ENCODE results near the gene TRIM58. TPM values are rescaled to one million over a fixed set of nuclear protein-coding genes. Genes with fewer than 3 reads are reported as not detected.

The TRIM58 gene
- total RNA-seq, 2 experiments from 2014 or later = 0.16 to 0.18 TPM

DNA sequence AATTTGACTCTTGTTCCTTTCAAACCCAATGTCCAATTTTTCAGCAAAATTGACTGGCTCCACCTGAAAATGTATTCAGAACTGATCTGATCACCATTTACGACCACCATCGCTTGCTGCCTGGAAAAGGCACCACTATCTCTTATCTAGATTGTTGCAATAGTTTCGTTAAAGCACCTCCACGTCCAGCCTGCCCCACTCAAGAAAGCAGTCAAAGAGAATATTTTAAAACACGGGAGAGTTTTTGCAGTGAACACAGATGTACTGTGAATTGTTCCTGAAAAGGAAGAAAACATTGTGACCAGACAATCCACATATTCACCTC lies 11.3 kb upstream of the TRIM58 start:
- H3K9me3 Mint-ChIP-seq (ENCODE audit: low read depth) = no peaks in the 10 kb centered on the region
- peaks cover 3% of the 10 kb centered on the region for H3K4me1 Mint-ChIP-seq
- ChIA-PET CTCF (no interaction called here), POLR2A (no interaction called here)
- peaks cover 2% of the 10 kb centered on the region for H3K27me3 Mint-ChIP-seq
- H3K27ac Mint-ChIP-seq = no peak overlapping the region
- DNase-seq = no peak
- H3K4me3 Mint-ChIP-seq = no peak overlapping the region
- intact Hi-C loops (cut with DNase I, micrococcal nuclease) = no loop called here
- no peaks in the 10 kb centered on the region for H3K36me3 Mint-ChIP-seq (ENCODE audit: low read depth)
- no peak for ATAC-seq

DNA sequence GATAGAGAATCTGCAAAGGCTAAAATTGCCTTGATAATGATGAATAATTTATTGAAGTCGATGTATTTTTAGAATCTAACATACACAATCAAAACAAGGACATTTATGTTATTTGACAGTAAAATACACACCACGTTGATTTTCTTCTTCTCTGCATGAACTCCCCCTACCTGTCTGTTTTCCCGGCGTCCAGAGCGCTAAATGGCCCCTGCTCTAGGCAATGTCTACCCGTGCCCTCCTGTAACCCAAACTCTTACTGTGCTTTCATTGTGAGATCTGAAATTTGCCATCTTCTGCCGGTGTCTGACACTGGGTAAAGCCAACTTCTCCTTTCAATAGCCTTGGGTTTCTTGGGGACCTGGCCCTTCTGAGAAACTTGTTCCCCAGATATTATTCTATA lies 8.6 kb upstream of the TRIM58 start:
- Mint-ChIP-seq H3K27me3 (peaks cover 2% of the 10 kb centered on the region), H3K36me3 (ENCODE audit: low read depth) (no peaks in the 10 kb centered on the region), H3K4me1 (no peaks in the 10 kb centered on the region), H3K4me3 (no peak overlapping the region), H3K9me3 (ENCODE audit: low read depth) (no peaks in the 10 kb centered on the region), H3K27ac (no peak overlapping the region)
- POLR2A ChIA-PET = no interaction called here
- ATAC-seq (no peak), DNase-seq (no peak)
- intact Hi-C loops (cut with DNase I, micrococcal nuclease) = no loop called here
- CTCF ChIA-PET = no interaction called here

DNA sequence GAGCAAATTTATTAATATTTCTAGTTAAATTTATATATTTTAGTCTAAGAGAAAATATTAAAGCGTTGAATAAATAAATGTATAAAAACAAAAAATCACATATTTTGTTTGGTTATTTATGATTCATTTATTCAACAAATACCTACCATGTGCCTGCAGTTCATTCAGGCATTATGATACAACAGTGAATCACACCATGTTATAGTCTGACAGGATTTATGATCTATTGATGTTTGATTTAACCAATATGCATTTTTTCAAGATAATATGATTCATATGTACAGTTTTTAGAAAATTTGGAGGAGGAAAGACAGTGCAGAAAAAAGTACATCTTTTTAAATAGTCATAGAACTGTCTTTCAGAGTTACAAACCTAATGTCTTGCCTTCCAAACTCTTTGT lies 7.4 kb upstream of the TRIM58 start:
- DNase-seq = no peak
- Mint-ChIP-seq H3K4me3 (no peak overlapping the region), H3K4me1 (no peaks in the 10 kb centered on the region), H3K9me3 (ENCODE audit: low read depth) (no peaks in the 10 kb centered on the region), H3K36me3 (ENCODE audit: low read depth) (no peaks in the 10 kb centered on the region), H3K27me3 (peaks cover 5% of the 10 kb centered on the region), H3K27ac (no peak overlapping the region)
- ChIA-PET CTCF (no interaction called here), POLR2A (interaction anchor here (0.6 kb wide), 1 partner anchor 14 kb away, joined by 5 read pairs; no protein-coding TSS in a partner anchor)
- intact Hi-C loops (cut with DNase I, micrococcal nuclease) = no loop called here
- ATAC-seq = no peak

DNA sequence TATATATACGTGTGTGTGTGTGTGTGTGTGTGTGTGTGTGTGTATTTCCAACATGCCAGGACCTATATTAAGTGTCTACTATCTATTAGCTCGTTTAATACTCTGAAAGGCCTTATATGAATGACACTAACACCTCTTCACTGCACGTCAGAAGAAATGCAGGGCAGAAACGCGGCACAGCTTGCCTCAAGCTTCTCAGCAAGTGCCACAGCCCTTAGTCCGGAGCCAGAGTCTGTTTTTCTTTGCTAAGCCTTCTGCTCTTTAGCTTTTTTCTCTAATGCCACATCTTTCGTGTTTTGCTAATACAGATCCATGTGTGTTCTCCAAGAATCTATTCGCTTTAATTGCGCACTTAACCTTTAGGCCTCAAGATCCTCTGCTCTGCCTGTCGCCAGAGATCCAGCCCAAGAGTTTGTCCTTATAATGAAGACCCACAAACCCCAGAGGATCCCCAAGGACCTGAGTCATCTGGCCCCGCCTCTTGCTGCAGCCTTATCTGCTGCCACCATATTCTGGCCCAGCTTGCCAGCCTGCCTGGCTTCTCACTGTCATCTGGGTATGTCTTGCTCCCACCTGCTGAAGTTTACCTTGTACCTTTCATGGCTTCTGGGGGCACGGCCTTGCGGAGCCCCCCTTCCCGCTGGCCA lies 2.0 kb upstream of the TRIM58 start:
- ATAC-seq (no peak), DNase-seq (no peak)
- intact Hi-C loops (cut with DNase I, micrococcal nuclease) = loop anchor here in 1 of 2 experiments (5.0 kb wide), 1 partner anchor 173 kb away; no protein-coding TSS in a partner anchor
- Mint-ChIP-seq H3K27me3 (peaks cover 31% of the 10 kb centered on the region), H3K36me3 (ENCODE audit: low read depth) (no peaks in the 10 kb centered on the region), H3K4me1 (peaks cover 9% of the 10 kb centered on the region), H3K27ac (no peak overlapping the region), H3K4me3 (no peak overlapping the region), H3K9me3 (ENCODE audit: low read depth) (no peaks in the 10 kb centered on the region)
- CTCF ChIA-PET = interaction anchor here (0.6 to 0.7 kb wide), 2 partner anchors 12 to 25 kb away, joined by 3 read pairs; no protein-coding TSS in a partner anchor
- POLR2A ChIA-PET = no interaction called here

DNA sequence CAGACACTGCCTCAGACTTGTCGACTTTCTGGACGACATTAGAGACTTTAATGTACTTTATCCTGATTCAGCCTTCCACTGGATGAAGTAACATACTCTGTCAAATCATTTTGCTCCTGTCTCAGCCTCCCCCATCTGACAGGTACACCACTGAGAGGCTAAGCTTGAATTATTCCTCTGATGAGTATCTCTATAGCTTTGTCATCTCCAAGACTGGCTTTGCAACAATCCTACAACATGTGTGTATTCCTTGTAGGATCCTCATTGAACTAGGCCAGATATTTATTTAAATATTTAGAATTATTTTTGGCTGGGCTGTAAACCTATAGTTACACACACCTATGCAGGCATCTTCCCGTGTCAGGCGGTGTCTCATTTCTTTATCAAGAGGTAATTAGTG lies 1.1 kb upstream of the TRIM58 start:
- no peaks in the 10 kb centered on the region for H3K36me3 Mint-ChIP-seq (ENCODE audit: low read depth)
- no peak overlapping the region for H3K4me3 Mint-ChIP-seq
- DNase-seq = no peak
- H3K27me3 Mint-ChIP-seq = peaks cover 39% of the 10 kb centered on the region
- CTCF ChIA-PET = no interaction called here
- peaks cover 9% of the 10 kb centered on the region for H3K4me1 Mint-ChIP-seq
- no peak overlapping the region for H3K27ac Mint-ChIP-seq
- no peak for ATAC-seq
- POLR2A ChIA-PET = no interaction called here
- no peaks in the 10 kb centered on the region for H3K9me3 Mint-ChIP-seq (ENCODE audit: low read depth)
- intact Hi-C loops (cut with DNase I, micrococcal nuclease) = loop anchor here in 1 of 2 experiments (5.0 kb wide), 1 partner anchor 174 kb away; no protein-coding TSS in a partner anchor

DNA sequence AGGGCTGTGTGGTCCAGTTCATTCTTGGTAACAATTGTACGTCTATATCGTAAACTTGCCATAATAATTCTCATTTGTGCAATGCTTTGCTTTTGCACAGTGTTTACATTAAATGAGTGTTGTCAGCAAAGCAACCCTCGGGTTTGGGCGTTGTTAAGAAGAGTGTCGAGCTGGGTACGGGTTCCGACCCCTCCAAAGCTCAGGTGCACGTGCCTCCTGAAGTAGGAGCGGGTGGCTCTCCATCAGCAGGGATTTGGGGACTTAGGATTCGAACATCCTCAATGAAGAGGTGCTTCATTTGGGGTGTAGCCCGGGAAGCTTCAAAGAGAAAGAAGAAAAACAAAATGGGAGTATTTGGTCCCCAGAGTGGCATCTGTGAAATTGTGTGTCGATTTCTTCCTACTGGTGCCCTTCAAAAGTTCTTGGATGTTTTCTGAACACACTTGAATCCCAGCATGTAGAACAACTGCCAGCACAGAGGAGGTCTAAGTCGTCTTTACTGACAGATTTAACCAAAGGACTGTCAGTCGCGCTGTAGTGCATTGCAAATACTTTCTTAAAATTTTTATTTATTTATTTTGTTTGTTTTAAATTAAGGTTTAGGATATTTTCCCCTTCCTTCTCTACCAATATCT lies 1.1 kb downstream of the TRIM58 start:
- CTCF ChIA-PET = interaction anchor here (0.8 kb wide), 1 partner anchor 9 kb away, joined by 3 read pairs; no protein-coding TSS in a partner anchor
- DNase-seq = no peak
- Mint-ChIP-seq H3K4me1 (peaks cover 9% of the 10 kb centered on the region), H3K4me3 (peak overlapping the region; percentile 71), H3K36me3 (ENCODE audit: low read depth) (no peaks in the 10 kb centered on the region), H3K9me3 (ENCODE audit: low read depth) (no peaks in the 10 kb centered on the region), H3K27ac (no peak overlapping the region), H3K27me3 (peaks cover 46% of the 10 kb centered on the region)
- intact Hi-C loops (cut with DNase I, micrococcal nuclease) = loop anchor here in 1 of 2 experiments (5.0 kb wide), 1 partner anchor 176 kb away; no protein-coding TSS in a partner anchor
- POLR2A ChIA-PET = no interaction called here
- ATAC-seq = no peak

DNA sequence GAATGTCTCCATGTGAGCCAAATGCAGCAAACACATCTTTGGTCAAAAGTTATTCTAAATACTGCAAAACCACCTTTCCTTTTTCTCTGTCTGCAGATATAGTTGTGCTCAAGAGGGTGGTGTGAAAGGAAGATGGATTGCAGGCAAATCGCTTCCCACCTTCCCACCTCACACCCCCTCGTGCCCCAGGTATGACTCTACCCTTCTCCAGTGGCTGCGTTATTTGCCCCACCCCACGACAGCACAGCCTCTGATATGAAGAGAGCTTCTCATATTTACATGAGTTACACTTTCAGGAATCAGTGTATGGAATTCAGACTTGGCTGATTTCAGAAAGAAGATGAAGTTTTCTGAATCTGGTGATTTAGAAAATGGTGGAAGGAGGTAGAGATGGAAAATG lies 5.8 kb downstream of the TRIM58 start:
- H3K4me3 Mint-ChIP-seq = no peak overlapping the region
- ATAC-seq = no peak
- intact Hi-C loops (cut with DNase I, micrococcal nuclease) = no loop called here
- ChIA-PET CTCF (interaction anchor here (0.7 kb wide), 1 partner anchor 9 kb away, joined by 3 read pairs; no protein-coding TSS in a partner anchor), POLR2A (no interaction called here)
- DNase-seq = no peak
- H3K4me1 Mint-ChIP-seq = peaks cover 5% of the 10 kb centered on the region
- no peaks in the 10 kb centered on the region for H3K36me3 Mint-ChIP-seq (ENCODE audit: low read depth)
- peaks cover 25% of the 10 kb centered on the region for H3K27me3 Mint-ChIP-seq
- H3K27ac Mint-ChIP-seq = no peak overlapping the region
- no peaks in the 10 kb centered on the region for H3K9me3 Mint-ChIP-seq (ENCODE audit: low read depth)

DNA sequence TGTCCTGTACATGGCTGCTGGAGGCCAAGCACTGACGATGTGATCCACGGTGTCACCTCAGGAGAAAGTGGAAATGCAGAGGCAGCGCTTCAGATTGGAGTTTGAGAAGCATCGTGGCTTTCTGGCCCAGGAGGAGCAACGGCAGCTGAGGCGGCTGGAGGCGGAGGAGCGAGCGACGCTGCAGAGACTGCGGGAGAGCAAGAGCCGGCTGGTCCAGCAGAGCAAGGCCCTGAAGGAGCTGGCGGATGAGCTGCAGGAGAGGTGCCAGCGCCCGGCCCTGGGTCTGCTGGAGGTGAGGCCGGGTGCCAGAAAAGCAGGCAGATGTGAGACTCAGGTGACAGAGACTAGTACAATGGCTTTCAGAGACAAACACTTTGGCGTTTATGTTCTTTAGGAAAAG lies 7.7 kb downstream of the TRIM58 start:
- Mint-ChIP-seq H3K4me1 (no peaks in the 10 kb centered on the region), H3K9me3 (ENCODE audit: low read depth) (peaks cover 1% of the 10 kb centered on the region), H3K27ac (no peak overlapping the region), H3K36me3 (ENCODE audit: low read depth) (no peaks in the 10 kb centered on the region), H3K4me3 (no peak overlapping the region), H3K27me3 (peaks cover 15% of the 10 kb centered on the region)
- intact Hi-C loops (cut with DNase I, micrococcal nuclease) = no loop called here
- DNase-seq (no peak), ATAC-seq (no peak)
- POLR2A ChIA-PET = no interaction called here
- CTCF ChIA-PET = interaction anchor here (1.3 kb wide), 1 partner anchor 11 kb away, joined by 5 read pairs; no protein-coding TSS in a partner anchor

DNA sequence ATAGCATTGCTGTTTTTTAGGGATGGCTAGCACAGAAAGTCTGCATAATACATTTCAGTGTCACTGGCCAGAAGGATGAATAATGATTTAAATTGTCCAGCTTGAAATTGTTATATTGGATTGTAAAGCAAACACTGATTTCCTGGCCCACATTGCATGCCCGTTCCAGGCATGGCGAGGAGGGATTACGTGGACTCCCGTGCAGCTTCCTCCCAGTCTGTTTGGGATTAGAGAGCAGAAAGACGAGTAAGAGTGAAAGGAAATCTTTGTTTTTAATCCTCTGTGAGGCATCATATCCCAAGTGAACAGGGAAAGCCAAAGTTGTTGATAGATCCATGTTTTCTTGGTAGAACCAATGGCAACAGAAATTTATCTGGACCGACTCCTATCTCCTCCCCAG lies 8.4 kb downstream of the TRIM58 start:
- POLR2A ChIA-PET = no interaction called here
- CTCF ChIA-PET = interaction anchor here (1.3 kb wide), 1 partner anchor 12 kb away, joined by 5 read pairs; no protein-coding TSS in a partner anchor
- no peaks in the 10 kb centered on the region for H3K4me1 Mint-ChIP-seq
- peaks cover 11% of the 10 kb centered on the region for H3K27me3 Mint-ChIP-seq
- ATAC-seq (no peak), DNase-seq (no peak)
- H3K36me3 Mint-ChIP-seq (ENCODE audit: low read depth) = no peaks in the 10 kb centered on the region
- no peak overlapping the region for H3K27ac Mint-ChIP-seq
- H3K9me3 Mint-ChIP-seq (ENCODE audit: low read depth) = peaks cover 3% of the 10 kb centered on the region
- intact Hi-C loops (cut with DNase I, micrococcal nuclease) = no loop called here
- no peak overlapping the region for H3K4me3 Mint-ChIP-seq

DNA sequence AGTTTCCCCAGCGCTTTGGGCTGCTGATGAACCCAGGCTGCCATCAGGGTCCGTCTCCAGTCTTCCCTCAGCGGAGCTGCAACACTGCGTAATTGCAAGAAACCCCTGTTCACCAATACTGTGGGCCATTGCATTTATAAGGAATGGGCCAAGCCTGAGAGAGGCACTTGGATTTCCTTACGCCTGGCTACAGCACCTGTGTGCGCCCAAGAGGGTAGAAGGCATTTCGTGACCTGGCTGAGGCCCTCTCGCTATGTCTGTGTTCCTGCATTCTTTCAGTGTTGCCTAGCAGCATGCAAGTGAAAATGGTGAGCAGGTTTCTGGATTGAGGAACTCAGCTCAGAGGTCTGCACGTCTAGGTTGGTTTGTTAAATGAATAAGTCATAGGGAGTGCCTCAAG lies 26.4 kb downstream of the TRIM58 start:
- Mint-ChIP-seq H3K27ac (no peak overlapping the region), H3K36me3 (ENCODE audit: low read depth) (no peaks in the 10 kb centered on the region), H3K27me3 (no peaks in the 10 kb centered on the region), H3K4me1 (no peaks in the 10 kb centered on the region), H3K4me3 (no peak overlapping the region), H3K9me3 (ENCODE audit: low read depth) (no peaks in the 10 kb centered on the region)
- ATAC-seq (no peak), DNase-seq (no peak)
- CTCF ChIA-PET = no interaction called here
- intact Hi-C loops (cut with DNase I, micrococcal nuclease) = no loop called here
- POLR2A ChIA-PET = no interaction called here

DNA sequence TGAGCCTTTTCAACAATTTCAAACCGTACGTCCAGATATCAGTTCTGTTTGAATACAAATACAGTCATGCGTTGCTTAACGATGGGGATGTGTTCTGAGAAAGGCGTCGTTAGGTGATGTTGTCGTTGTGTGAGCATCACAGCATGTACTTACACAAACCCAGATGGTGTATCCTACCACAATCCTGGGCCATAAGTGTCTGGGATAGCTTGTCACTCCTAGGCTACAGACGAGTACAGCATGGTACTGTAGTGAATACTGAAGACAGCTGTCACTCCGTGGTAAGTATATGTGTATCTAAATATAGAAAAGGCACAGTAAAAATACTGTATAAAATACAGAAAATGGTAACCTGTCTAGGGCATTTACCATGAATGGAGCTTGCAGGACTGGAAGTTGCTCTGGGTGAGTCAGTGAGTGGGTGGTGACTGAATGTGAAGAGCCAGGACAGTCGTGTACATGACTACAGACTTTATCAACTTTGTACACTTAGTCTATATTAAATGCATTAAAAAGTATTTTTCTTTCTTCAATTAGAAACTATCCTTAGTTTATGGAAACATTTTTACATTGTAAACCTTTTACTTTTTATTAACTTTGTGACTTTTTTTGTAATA lies 27.9 kb downstream of the TRIM58 start:
- no peaks in the 10 kb centered on the region for H3K9me3 Mint-ChIP-seq (ENCODE audit: low read depth)
- no peak overlapping the region for H3K4me3 Mint-ChIP-seq
- H3K36me3 Mint-ChIP-seq (ENCODE audit: low read depth) = no peaks in the 10 kb centered on the region
- no peak overlapping the region for H3K27ac Mint-ChIP-seq
- intact Hi-C loops (cut with DNase I, micrococcal nuclease) = no loop called here
- H3K27me3 Mint-ChIP-seq = no peaks in the 10 kb centered on the region
- DNase-seq = no peak
- ChIA-PET CTCF (no interaction called here), POLR2A (no interaction called here)
- H3K4me1 Mint-ChIP-seq = no peaks in the 10 kb centered on the region
- ATAC-seq = no peak

DNA sequence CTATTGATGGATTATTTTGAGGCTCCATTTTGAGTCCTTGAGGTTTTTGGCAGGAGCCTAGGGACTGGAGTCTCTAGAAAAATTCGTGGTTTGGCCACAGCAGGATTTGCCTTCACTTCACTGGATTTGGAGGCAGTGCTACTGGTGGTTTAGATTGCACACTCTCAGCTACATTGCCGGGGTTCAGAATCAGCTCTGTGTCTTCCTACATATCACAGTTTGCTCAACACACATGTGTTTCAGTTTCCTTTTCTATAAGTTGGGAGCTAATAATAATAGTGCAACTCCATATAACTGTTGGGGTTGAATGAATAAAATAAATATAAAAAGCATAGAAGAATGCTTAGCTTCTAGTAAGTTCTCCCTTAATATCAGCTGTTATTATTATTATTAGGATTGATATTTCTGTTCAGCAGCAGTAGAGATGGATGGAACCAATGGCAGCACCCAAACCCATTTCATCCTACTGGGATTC lies 38.2 kb downstream of the TRIM58 start, which contains the start of gene OR2W3:
Gene OR2W3 (plus strand): TSS at position 425 of the 475 bp plus-strand sequence. CDS start 0 bp downstream, at position 425.
- Mint-ChIP-seq H3K4me3 (no peak within 1 kb of the TSS), H3K27me3 (no peaks in the 10 kb centered on the region), H3K4me1 (no peaks in the 10 kb centered on the region), H3K9me3 (ENCODE audit: low read depth) (no peaks in the 10 kb centered on the region), H3K36me3 (ENCODE audit: low read depth) (no peaks in the 10 kb centered on the region), H3K27ac (no peak within 1 kb of the TSS)
- POLR2A ChIA-PET = no interaction called here
- CTCF ChIA-PET = interaction anchor here (0.6 kb wide), 1 partner anchor 18 kb away, joined by 4 read pairs; no protein-coding TSS in a partner anchor
- DNase-seq (no peak), ATAC-seq (no peak)
- intact Hi-C loops (cut with DNase I, micrococcal nuclease) = no loop called here
